Measurements from ENCODE around the gene IGF1.

The IGF1 gene

GRCh38 chr12:102479099-102479885 lies 1.1 kb downstream of the IGF1 start:
- H3K9me3 ChIP-seq (ENCODE audit: insufficient read depth, low read length), result no peaks in the 10 kb centered on the region
- H3K36me3 ChIP-seq (replicated peaks; ENCODE audit: low read depth, low read length), result no peaks in the 10 kb centered on the region
- peak overlapping the region; percentile 98 for H3K4me2 ChIP-seq (ENCODE audit: low read length)
- peaks cover 33% of the 10 kb centered on the region for H3K4me1 ChIP-seq (ENCODE audit: low read length)
- H3K4me3 ChIP-seq (ENCODE audit: low read length), result peak overlapping the region; percentile 76
- no peak for TF ChIP-seq EZH2phosphoT487 (IDR thresholded peaks at IDR 0.05; ENCODE audit: low read depth)
- no peak for TF ChIP-seq CTCF (IDR thresholded peaks at IDR 0.05; ENCODE audit: low read depth, low read length)
- H3K9ac ChIP-seq (ENCODE audit: low read length), result peak overlapping the region; percentile 21
- H4K20me1 ChIP-seq (ENCODE audit: insufficient read depth, low read length), result no peaks in the 10 kb centered on the region
- H3K27ac ChIP-seq (ENCODE audit: low read length), result no peak overlapping the region
- no peaks in the 10 kb centered on the region for H3K79me2 ChIP-seq (ENCODE audit: low read length)
- H3K27me3 ChIP-seq (ENCODE audit: low read depth, low read length), result no peaks in the 10 kb centered on the region
- H2AFZ ChIP-seq (ENCODE audit: low read depth, low read length), result peak overlapping the region; percentile 98

GRCh38 chr12:102478405-102479098 lies 1.8 kb downstream of the IGF1 start:
- Histone ChIP-seq H3K4me3 (ENCODE audit: low read length) (peak overlapping the region; percentile 76), H3K4me1 (ENCODE audit: low read length) (peaks cover 25% of the 10 kb centered on the region), H4K20me1 (ENCODE audit: insufficient read depth, low read length) (no peaks in the 10 kb centered on the region), H3K4me2 (ENCODE audit: low read length) (peak overlapping the region; percentile 98), H3K27ac (ENCODE audit: low read length) (no peak overlapping the region), H3K9ac (ENCODE audit: low read length) (peak overlapping the region; percentile 21), H3K27me3 (ENCODE audit: low read depth, low read length) (no peaks in the 10 kb centered on the region), H2AFZ (ENCODE audit: low read depth, low read length) (peak overlapping the region; percentile 98), H3K79me2 (ENCODE audit: low read length) (no peaks in the 10 kb centered on the region), H3K36me3 (replicated peaks; ENCODE audit: low read depth, low read length) (no peaks in the 10 kb centered on the region), H3K9me3 (ENCODE audit: insufficient read depth, low read length) (no peaks in the 10 kb centered on the region)
- TF ChIP-seq EZH2phosphoT487 (IDR thresholded peaks at IDR 0.05; ENCODE audit: low read depth) (no peak), CTCF (IDR thresholded peaks at IDR 0.05; ENCODE audit: low read depth, low read length) (no peak)

GRCh38 chr12:102475355-102475754 lies 5.0 kb downstream of the IGF1 start:
- no peaks in the 10 kb centered on the region for H3K36me3 ChIP-seq (replicated peaks; ENCODE audit: low read depth, low read length)
- no peaks in the 10 kb centered on the region for H3K79me2 ChIP-seq (ENCODE audit: low read length)
- H3K4me3 ChIP-seq (ENCODE audit: low read length), result no peak overlapping the region
- no peak overlapping the region for H2AFZ ChIP-seq (ENCODE audit: low read depth, low read length)
- peaks cover 19% of the 10 kb centered on the region for H3K4me1 ChIP-seq (ENCODE audit: low read length)
- H3K9ac ChIP-seq (ENCODE audit: low read length), result no peak overlapping the region
- H4K20me1 ChIP-seq (ENCODE audit: insufficient read depth, low read length), result no peaks in the 10 kb centered on the region
- H3K4me2 ChIP-seq (ENCODE audit: low read length), result no peak overlapping the region
- H3K27me3 ChIP-seq (ENCODE audit: low read depth, low read length), result no peaks in the 10 kb centered on the region
- H3K27ac ChIP-seq (ENCODE audit: low read length), result no peak overlapping the region
- TF ChIP-seq CTCF (IDR thresholded peaks at IDR 0.05; ENCODE audit: low read depth, low read length) (no peak), EZH2phosphoT487 (IDR thresholded peaks at IDR 0.05; ENCODE audit: low read depth) (no peak)
- no peaks in the 10 kb centered on the region for H3K9me3 ChIP-seq (ENCODE audit: insufficient read depth, low read length)

- H3K36me3 ChIP-seq (replicated peaks; ENCODE audit: low read depth, low read length), result no peaks in the 10 kb centered on the region
- H3K9me3 ChIP-seq (ENCODE audit: insufficient read depth, low read length), result no peaks in the 10 kb centered on the region
- no peak overlapping the region for H3K4me2 ChIP-seq (ENCODE audit: low read length)
- H3K27me3 ChIP-seq (ENCODE audit: low read depth, low read length), result no peaks in the 10 kb centered on the region
- H3K9ac ChIP-seq (ENCODE audit: low read length), result no peak overlapping the region
- H4K20me1 ChIP-seq (ENCODE audit: insufficient read depth, low read length), result no peaks in the 10 kb centered on the region
- no peak overlapping the region for H3K4me3 ChIP-seq (ENCODE audit: low read length)
- H3K4me1 ChIP-seq (ENCODE audit: low read length), result peaks cover 13% of the 10 kb centered on the region
- H3K79me2 ChIP-seq (ENCODE audit: low read length), result no peaks in the 10 kb centered on the region
- no peak overlapping the region for H3K27ac ChIP-seq (ENCODE audit: low read length)
- H2AFZ ChIP-seq (ENCODE audit: low read depth, low read length), result no peak overlapping the region
- no peak for TF ChIP-seq EZH2phosphoT487 (IDR thresholded peaks at IDR 0.05; ENCODE audit: low read depth)
Observed at GRCh38 chr12:102474438-102475064, 5.8 kb downstream of the IGF1 start.

Data from OCI-LY3 (cell line).